Central memory CD8-positive, alpha-beta T cell (primary cell): ENCODE data around the gene EFCAB6.

Source experiments
- ATAC-seq: fragments of 150-1000 bp; cut with Tn5 transposase; replicated peaks from 2 replicates; pipeline ENCODE4 v1.10.0; 2022; ENCODE audit warnings: mild to moderate bottlenecking, moderate FRiP score, moderate number of reproducible peaks; ENCODE audit not compliant: poor library complexity, severe bottlenecking; ENCODE audit errors: extremely low read depth
- DNase-seq, 2 donors: peaks; one replicate each; pipeline ENCODE4 v3.0.0; 2021; ENCODE audit warnings: low spot score in 2 of 2
- H3K27ac Mint-ChIP-seq: one replicate; pipeline ENCODE4 v1.8.0; 2022; ENCODE audit warnings: low read depth, mild to moderate bottlenecking, moderate library complexity, mixed read lengths
- H3K27me3 Mint-ChIP-seq: one replicate; pipeline ENCODE4 v1.8.0; 2022; ENCODE audit warnings: mixed read lengths
- H3K36me3 Mint-ChIP-seq: one replicate; pipeline ENCODE4 v1.8.0; 2022; ENCODE audit warnings: mild to moderate bottlenecking, moderate library complexity, mixed read lengths; ENCODE audit not compliant: insufficient read depth
- H3K4me1 Mint-ChIP-seq: one replicate; pipeline ENCODE4 v1.8.0; 2022; ENCODE audit warnings: mixed read lengths
- H3K4me3 Mint-ChIP-seq: one replicate; pipeline ENCODE4 v1.8.0; 2022; ENCODE audit warnings: mild to moderate bottlenecking, moderate library complexity, mixed read lengths
- H3K9me3 Mint-ChIP-seq: one replicate; pipeline ENCODE4 v1.8.0; 2022; ENCODE audit warnings: mixed read lengths

EFCAB6 gene

GRCh38 chr22:43802897-43803495 is 9.1 kb downstream of the EFCAB6 start:
- H3K9me3 Mint-ChIP-seq: peaks cover 15% of the 10 kb centered on the region
- H3K4me1 Mint-ChIP-seq: no peaks in the 10 kb centered on the region
- peaks cover 73% of the 10 kb centered on the region for H3K27me3 Mint-ChIP-seq
- H3K36me3 Mint-ChIP-seq: no peaks in the 10 kb centered on the region
- no peak overlapping the region for H3K27ac Mint-ChIP-seq
- DNase-seq (no peak), ATAC-seq (no peak)
- H3K4me3 Mint-ChIP-seq: no peak overlapping the region

GRCh38 chr22:43800970-43801369 is 11.1 kb downstream of the EFCAB6 start:
- no peaks in the 10 kb centered on the region for H3K4me1 Mint-ChIP-seq
- H3K4me3 Mint-ChIP-seq: no peak overlapping the region

GRCh38 chr22:43798492-43798891 is 13.6 kb downstream of the EFCAB6 start:
- Mint-ChIP-seq H3K9me3 (peaks cover 15% of the 10 kb centered on the region), H3K36me3 (peaks cover 1% of the 10 kb centered on the region), H3K4me3 (no peak overlapping the region), H3K4me1 (no peaks in the 10 kb centered on the region), H3K27ac (no peak overlapping the region), H3K27me3 (peaks cover 41% of the 10 kb centered on the region)
- no peak for ATAC-seq
- DNase-seq: no peak

More at GRCh38 chr22:43800970-43801369, 11.1 kb downstream of the EFCAB6 start:
- no peak for DNase-seq
- Mint-ChIP-seq H3K9me3 (peaks cover 15% of the 10 kb centered on the region), H3K27me3 (peaks cover 57% of the 10 kb centered on the region), H3K27ac (no peak overlapping the region), H3K36me3 (peaks cover 1% of the 10 kb centered on the region)
- ATAC-seq: no peak

- ATAC-seq (no peak), DNase-seq (no peak)
- H3K27ac Mint-ChIP-seq: no peak overlapping the region
- H3K9me3 Mint-ChIP-seq: peaks cover 12% of the 10 kb centered on the region
- no peak overlapping the region for H3K4me3 Mint-ChIP-seq
- peaks cover 1% of the 10 kb centered on the region for H3K36me3 Mint-ChIP-seq
- H3K4me1 Mint-ChIP-seq: no peaks in the 10 kb centered on the region
- H3K27me3 Mint-ChIP-seq: peaks cover 22% of the 10 kb centered on the region
Observed at GRCh38 chr22:43796567-43796966, 15.5 kb downstream of the EFCAB6 start.

- ATAC-seq (no peak), DNase-seq (no peak)
- Mint-ChIP-seq H3K36me3 (peaks cover 1% of the 10 kb centered on the region), H3K4me3 (no peak overlapping the region), H3K27me3 (peaks cover 10% of the 10 kb centered on the region), H3K9me3 (peaks cover 1% of the 10 kb centered on the region), H3K27ac (no peak overlapping the region), H3K4me1 (no peaks in the 10 kb centered on the region)
Observed at GRCh38 chr22:43795320-43795719, 16.8 kb downstream of the EFCAB6 start.

GRCh38 chr22:43792905-43793304 is 19.2 kb downstream of the EFCAB6 start:
- DNase-seq: no peak
- Mint-ChIP-seq H3K9me3 (no peaks in the 10 kb centered on the region), H3K4me3 (no peak overlapping the region), H3K27ac (no peak overlapping the region), H3K27me3 (no peaks in the 10 kb centered on the region), H3K4me1 (no peaks in the 10 kb centered on the region), H3K36me3 (peaks cover 1% of the 10 kb centered on the region)
- ATAC-seq: no peak

GRCh38 chr22:43789452-43789851 is 22.7 kb downstream of the EFCAB6 start:
- H3K27me3 Mint-ChIP-seq: peaks cover 15% of the 10 kb centered on the region
- no peak overlapping the region for H3K27ac Mint-ChIP-seq
- ATAC-seq: no peak
- no peaks in the 10 kb centered on the region for H3K9me3 Mint-ChIP-seq
- no peak for DNase-seq
- no peaks in the 10 kb centered on the region for H3K4me1 Mint-ChIP-seq
- no peaks in the 10 kb centered on the region for H3K36me3 Mint-ChIP-seq
- no peak overlapping the region for H3K4me3 Mint-ChIP-seq

GRCh38 chr22:43783777-43784176 is 28.3 kb downstream of the EFCAB6 start:
- Mint-ChIP-seq H3K4me3 (no peak overlapping the region), H3K27me3 (peaks cover 31% of the 10 kb centered on the region), H3K9me3 (no peaks in the 10 kb centered on the region), H3K4me1 (no peaks in the 10 kb centered on the region), H3K36me3 (no peaks in the 10 kb centered on the region), H3K27ac (no peak overlapping the region)
- no peak for DNase-seq
- ATAC-seq: no peak

- Mint-ChIP-seq H3K4me1 (no peaks in the 10 kb centered on the region), H3K27me3 (peaks cover 31% of the 10 kb centered on the region), H3K4me3 (no peak overlapping the region), H3K9me3 (no peaks in the 10 kb centered on the region), H3K36me3 (no peaks in the 10 kb centered on the region), H3K27ac (no peak overlapping the region)
- ATAC-seq: no peak
- no peak for DNase-seq
Observed at GRCh38 chr22:43782448-43782847, 29.7 kb downstream of the EFCAB6 start.

- Mint-ChIP-seq H3K36me3 (no peaks in the 10 kb centered on the region), H3K4me1 (no peaks in the 10 kb centered on the region), H3K4me3 (no peak overlapping the region), H3K27me3 (peaks cover 19% of the 10 kb centered on the region), H3K9me3 (no peaks in the 10 kb centered on the region), H3K27ac (no peak overlapping the region)
- ATAC-seq: no peak
- no peak for DNase-seq
Observed at GRCh38 chr22:43777286-43777685, 34.8 kb downstream of the EFCAB6 start.

- H3K27ac Mint-ChIP-seq: no peak overlapping the region
- no peaks in the 10 kb centered on the region for H3K4me1 Mint-ChIP-seq
- no peaks in the 10 kb centered on the region for H3K9me3 Mint-ChIP-seq
- no peak for ATAC-seq
- no peak overlapping the region for H3K4me3 Mint-ChIP-seq
- no peaks in the 10 kb centered on the region for H3K36me3 Mint-ChIP-seq
- DNase-seq: no peak
- H3K27me3 Mint-ChIP-seq: peaks cover 19% of the 10 kb centered on the region
Observed at GRCh38 chr22:43776081-43776670, 35.9 kb downstream of the EFCAB6 start.

- H3K27ac Mint-ChIP-seq: no peak overlapping the region
- H3K4me3 Mint-ChIP-seq: no peak overlapping the region
- no peaks in the 10 kb centered on the region for H3K9me3 Mint-ChIP-seq
- no peaks in the 10 kb centered on the region for H3K36me3 Mint-ChIP-seq
- H3K4me1 Mint-ChIP-seq: no peaks in the 10 kb centered on the region
- peaks cover 19% of the 10 kb centered on the region for H3K27me3 Mint-ChIP-seq
- DNase-seq: no peak
- ATAC-seq: no peak
Observed at GRCh38 chr22:43774318-43774915, 37.7 kb downstream of the EFCAB6 start.

- no peak overlapping the region for H3K27ac Mint-ChIP-seq
- peaks cover 25% of the 10 kb centered on the region for H3K27me3 Mint-ChIP-seq
- H3K36me3 Mint-ChIP-seq: no peaks in the 10 kb centered on the region
- no peaks in the 10 kb centered on the region for H3K9me3 Mint-ChIP-seq
- no peak overlapping the region for H3K4me3 Mint-ChIP-seq
- no peaks in the 10 kb centered on the region for H3K4me1 Mint-ChIP-seq
- DNase-seq: no peak
- ATAC-seq: no peak
Observed at GRCh38 chr22:43772831-43773230, 39.3 kb downstream of the EFCAB6 start.
